Left cardiac atrium (tissue), 2 donors: ENCODE data around the gene MYL9. TPM values are rescaled to one million over a fixed set of nuclear protein-coding genes. Genes with fewer than 3 reads are reported as not detected.

Experiments used
- total RNA-seq, 2 donors: library from RNA; stranded (reverse); fragmentation: NEBNext Ultra II Directional; extraction: Animal tissue kit (Norgen Biotek cat#: 25700); gene quantifications; one replicate each; pipeline ENCODE4 v1.2.1, GENCODE V29; 2021
- donor health status: DM: no; HTN: yes; CAD: no; lungs with severe emphysema.
- donor health status: DM: yes; HTN: yes; CAD: no.

The MYL9 gene
- total RNA-seq, 2 donors from 2014 or later: 1,946 to 2,055 TPM

Other genes with a start within 250 kb of the MYL9 start
- 10 to 100 TPM; 45.8 to 64.3 TPM for gene DLGAP4, start 235.2 kb upstream of the MYL9 start, total RNA-seq
- 1 to 10 TPM; 6.4 to 8.8 TPM for gene TGIF2, start 32.1 kb downstream of the MYL9 start, total RNA-seq
- gene RAB5IF, start 64.3 kb downstream of the MYL9 start, total RNA-seq: 10 to 100 TPM; 61.6 to 64.2 TPM
- gene SLA2, start 104.7 kb downstream of the MYL9 start, total RNA-seq: under 1 TPM; 0.37 to 0.56 TPM
- 10 to 100 TPM; 25.8 to 32.7 TPM for gene NDRG3, start 204.6 kb downstream of the MYL9 start, total RNA-seq
- 1 to 10 TPM; 5.0 to 6.7 TPM for gene DSN1, start 232.2 kb downstream of the MYL9 start, total RNA-seq